DND-41 (cell line): ENCODE measurements around the gene CES3.

ENCODE experiments used
- ATAC-seq: fragments of 200-7000 bp; cut with Tn5 transposase; 3 replicates; pipeline ENCODE4 v1.9.1; 2021; ENCODE audit warnings: low read depth; ENCODE audit not compliant: insufficient read depth
- DNase-seq: peaks from one replicate; pipeline ENCODE4 v3.0.0-alpha.2; 2020
- H2AFZ ChIP-seq: 2 replicates; pipeline ENCODE4 v1.6.0; 2012; ENCODE audit warnings: low read depth, low read length
- H3K27ac ChIP-seq: 2 replicates; pipeline ENCODE4 v1.5.1; 2012; ENCODE audit warnings: low read length, inconsistent platforms
- H3K27me3 ChIP-seq: fragments of 200-600 bp; sonication (generic); 2 replicates; pipeline ENCODE4 v1.6.0; 2012; ENCODE audit warnings: low read length, mild to moderate bottlenecking, inconsistent platforms; ENCODE audit not compliant: insufficient read depth, poor library complexity
- H3K36me3 ChIP-seq: 2 replicates; pipeline ENCODE4 v1.5.1; 2012; ENCODE audit warnings: low read length, inconsistent platforms; ENCODE audit not compliant: insufficient read depth
- H3K4me1 ChIP-seq: 2 replicates; pipeline ENCODE4 v1.5.1; 2012; ENCODE audit warnings: mild to moderate bottlenecking, low read length; ENCODE audit not compliant: insufficient read depth
- H3K4me2 ChIP-seq: 2 replicates; pipeline ENCODE4 v1.6.0; 2012; ENCODE audit warnings: mild to moderate bottlenecking, moderate library complexity, low read length, inconsistent platforms; ENCODE audit not compliant: insufficient read depth
- H3K4me3 ChIP-seq, 2 experiments: fragments of 200-600 bp in 1 of 2; shearing (Covaris generic) in 1 of 2; 2 replicates each; pipeline ENCODE4 v1.5.1; 2012 to 2016; ENCODE audit warnings: inconsistent platforms in 2 of 2, low read length in 2 of 2, mild to moderate bottlenecking in 2 of 2, low read depth in 1 of 2, moderate library complexity in 1 of 2
- H3K79me2 ChIP-seq: 2 replicates; pipeline ENCODE4 v1.6.0; 2012; ENCODE audit warnings: low read length, inconsistent platforms; ENCODE audit not compliant: insufficient read depth
- H3K9ac ChIP-seq: 2 replicates; pipeline ENCODE4 v1.6.0; 2012; ENCODE audit warnings: low read depth, mild to moderate bottlenecking, inconsistent platforms, low read length, moderate library complexity
- H3K9me3 ChIP-seq: 2 replicates; pipeline ENCODE4 v1.5.1; 2012; ENCODE audit warnings: low read length, moderate library complexity, mild to moderate bottlenecking, inconsistent platforms; ENCODE audit not compliant: insufficient read depth, severe bottlenecking
- H4K20me1 ChIP-seq: 2 replicates; pipeline ENCODE4 v1.6.0; 2012; ENCODE audit warnings: low read length; ENCODE audit not compliant: insufficient read depth
- EZH2 ChIP-seq: IDR thresholded peaks from 3 replicates; pipeline ENCODE4 v1.6.1; 2012; ENCODE audit warnings: borderline replicate concordance, low read depth, mild to moderate bottlenecking, moderate library complexity, low read length, inconsistent platforms; ENCODE audit not compliant: severe bottlenecking
- TF ChIP-seq, protein P1 (sequence below): IDR thresholded peaks from 2 replicates; pipeline ENCODE4 v1.5.1; 2012; ENCODE audit warnings: borderline replicate concordance, low read length, moderate library complexity, mild to moderate bottlenecking; ENCODE audit not compliant: poor library complexity, severe bottlenecking; ENCODE audit errors: extremely low read depth

CES3 gene

DNA sequence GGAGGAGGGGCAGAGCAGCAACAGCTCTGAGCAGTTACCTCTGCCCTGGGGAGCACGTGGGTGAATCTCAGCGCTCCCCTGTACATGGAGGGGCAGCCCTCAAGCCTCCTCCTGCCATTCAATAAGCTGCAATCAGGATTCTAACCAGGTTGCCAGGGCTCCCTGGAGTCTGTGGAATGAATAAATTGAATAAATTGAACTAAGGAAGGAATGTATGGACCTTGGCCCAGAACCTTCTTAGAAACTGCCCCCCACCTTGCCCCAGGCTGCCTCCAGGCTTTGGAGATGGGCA is 40.8 kb upstream of the CES3 start:
- Histone ChIP-seq H3K4me3 (no peak overlapping the region), H2AFZ (no peak overlapping the region), H3K9ac (no peak overlapping the region), H3K79me2 (no peaks in the 10 kb centered on the region), H3K27ac (no peak overlapping the region), H3K27me3 (peaks cover 7% of the 10 kb centered on the region), H3K9me3 (no peaks in the 10 kb centered on the region), H3K36me3 (no peaks in the 10 kb centered on the region), H4K20me1 (0 out of 2 replicates have a peak, but pooled peaks cover 3% of the 10 kb centered on the region), H3K4me1 (no peaks in the 10 kb centered on the region), H3K4me2 (no peak overlapping the region)
- TF ChIP-seq EZH2, result no peak
- TF ChIP-seq, protein P1, sequence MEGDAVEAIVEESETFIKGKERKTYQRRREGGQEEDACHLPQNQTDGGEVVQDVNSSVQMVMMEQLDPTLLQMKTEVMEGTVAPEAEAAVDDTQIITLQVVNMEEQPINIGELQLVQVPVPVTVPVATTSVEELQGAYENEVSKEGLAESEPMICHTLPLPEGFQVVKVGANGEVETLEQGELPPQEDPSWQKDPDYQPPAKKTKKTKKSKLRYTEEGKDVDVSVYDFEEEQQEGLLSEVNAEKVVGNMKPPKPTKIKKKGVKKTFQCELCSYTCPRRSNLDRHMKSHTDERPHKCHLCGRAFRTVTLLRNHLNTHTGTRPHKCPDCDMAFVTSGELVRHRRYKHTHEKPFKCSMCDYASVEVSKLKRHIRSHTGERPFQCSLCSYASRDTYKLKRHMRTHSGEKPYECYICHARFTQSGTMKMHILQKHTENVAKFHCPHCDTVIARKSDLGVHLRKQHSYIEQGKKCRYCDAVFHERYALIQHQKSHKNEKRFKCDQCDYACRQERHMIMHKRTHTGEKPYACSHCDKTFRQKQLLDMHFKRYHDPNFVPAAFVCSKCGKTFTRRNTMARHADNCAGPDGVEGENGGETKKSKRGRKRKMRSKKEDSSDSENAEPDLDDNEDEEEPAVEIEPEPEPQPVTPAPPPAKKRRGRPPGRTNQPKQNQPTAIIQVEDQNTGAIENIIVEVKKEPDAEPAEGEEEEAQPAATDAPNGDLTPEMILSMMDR, result no peak
- ATAC-seq, result no peak
- DNase-seq, result no peak

DNA sequence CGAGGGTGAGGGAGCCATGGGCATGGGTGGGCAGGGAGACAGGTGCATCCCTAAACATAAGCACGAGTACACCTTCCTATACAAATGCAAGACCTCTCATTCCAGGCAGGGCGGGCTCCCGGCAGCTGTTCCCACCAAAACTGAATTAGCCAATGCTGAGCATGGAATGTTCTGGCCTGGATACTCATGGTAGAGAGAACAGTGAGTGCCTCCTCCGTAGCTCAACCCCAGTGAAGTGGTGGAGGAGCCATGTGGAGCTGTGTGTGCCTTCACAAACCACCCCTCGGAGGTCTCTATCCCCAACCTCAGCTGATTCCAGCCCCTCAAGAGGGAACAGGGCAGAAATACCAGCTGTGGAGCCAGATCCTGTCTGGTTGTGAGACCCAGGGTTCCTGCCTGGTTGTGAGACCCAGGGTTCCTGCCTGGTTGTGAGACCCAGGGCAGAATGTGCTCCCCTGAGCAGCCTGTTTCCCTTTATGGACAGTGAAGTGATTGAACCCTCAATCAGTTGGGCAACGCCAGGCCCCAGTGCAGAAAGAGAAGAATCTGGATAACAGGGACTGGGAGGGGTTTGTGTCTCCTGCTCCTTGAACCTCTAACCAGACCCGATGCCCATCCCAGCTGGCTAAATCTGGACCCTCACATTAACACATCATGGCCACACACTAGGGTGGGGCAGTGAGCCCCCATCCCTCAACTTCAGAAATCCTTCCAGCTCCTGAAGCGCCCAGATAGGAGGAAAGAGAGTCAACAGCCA is 40.0 kb upstream of the CES3 start:
- H3K36me3 ChIP-seq, result no peaks in the 10 kb centered on the region
- H3K4me1 ChIP-seq, result no peaks in the 10 kb centered on the region
- no peak overlapping the region for H3K4me2 ChIP-seq
- no peak for DNase-seq
- H4K20me1 ChIP-seq, result 0 out of 2 replicates have a peak, but pooled peaks cover 3% of the 10 kb centered on the region
- no peak overlapping the region for H2AFZ ChIP-seq
- no peaks in the 10 kb centered on the region for H3K9me3 ChIP-seq
- H3K27me3 ChIP-seq, result peaks cover 7% of the 10 kb centered on the region
- ATAC-seq, result no peak
- H3K79me2 ChIP-seq, result no peaks in the 10 kb centered on the region
- no peak overlapping the region for H3K27ac ChIP-seq
- TF ChIP-seq, protein P1, result no peak
- no peak for TF ChIP-seq EZH2
- no peak overlapping the region for H3K4me3 ChIP-seq
- H3K9ac ChIP-seq, result no peak overlapping the region

DNA sequence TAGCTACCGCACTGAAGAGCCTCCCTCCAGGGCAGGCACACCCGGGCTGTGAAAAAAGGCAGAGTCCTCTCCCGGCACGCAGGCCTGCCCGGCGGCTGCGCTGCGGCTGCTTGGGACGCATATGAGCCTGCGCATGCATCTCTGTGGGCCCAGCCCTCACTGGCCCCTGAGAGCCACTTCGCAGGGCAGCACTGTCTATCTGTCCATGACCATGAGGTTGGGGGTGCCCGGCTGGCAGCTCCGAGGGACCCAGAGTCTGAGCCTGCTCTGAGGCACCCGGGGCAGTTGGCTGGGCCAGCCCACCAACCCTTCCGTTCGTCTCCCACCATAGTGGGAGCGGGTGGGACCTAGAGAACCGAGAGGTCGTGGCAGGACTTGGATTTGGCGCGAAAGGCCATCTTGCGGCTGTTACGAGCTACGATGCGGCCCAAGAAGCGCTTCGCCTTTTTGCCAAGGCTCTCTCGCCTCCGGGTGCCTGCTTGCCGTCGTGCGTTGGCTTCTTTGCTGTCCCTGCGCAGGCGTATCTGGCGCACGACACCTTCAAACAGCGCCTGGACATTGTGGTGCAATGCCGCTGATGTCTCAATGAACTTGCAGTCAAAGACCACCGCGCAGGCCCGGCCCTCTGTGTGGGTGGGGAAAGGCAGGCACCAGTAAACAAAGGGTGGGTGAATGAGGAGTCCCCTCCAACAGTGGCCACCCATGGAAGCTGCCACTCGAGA is 39.2 kb upstream of the CES3 start:
- no peak for ATAC-seq
- H2AFZ ChIP-seq, result no peak overlapping the region

More for the DNA sequence above, 39.2 kb upstream of the CES3 start:
- 0 out of 2 replicates have a peak, but pooled peaks cover 3% of the 10 kb centered on the region for H4K20me1 ChIP-seq
- no peak for TF ChIP-seq EZH2
- TF ChIP-seq, protein P1, result no peak
- no peaks in the 10 kb centered on the region for H3K9me3 ChIP-seq
- H3K4me1 ChIP-seq, result no peaks in the 10 kb centered on the region
- H3K79me2 ChIP-seq, result no peaks in the 10 kb centered on the region
- no peak overlapping the region for H3K4me2 ChIP-seq
- no peak overlapping the region for H3K9ac ChIP-seq
- no peak overlapping the region for H3K27ac ChIP-seq
- peaks cover 7% of the 10 kb centered on the region for H3K27me3 ChIP-seq
- DNase-seq, result no peak
- H3K36me3 ChIP-seq, result no peaks in the 10 kb centered on the region
- H3K4me3 ChIP-seq, result no peak overlapping the region
